Adipocyte (in vitro differentiated cells): ENCODE results near the gene BPIFA2.
"Not testable (repeated sequence)": the region's sequence is repeated elsewhere in the genome, so short reads cannot be mapped to it uniquely, and the experiment has no call there.

Experiments used
- DNase-seq: peaks from one replicate; pipeline ENCODE4 v3.0.0-alpha.2; 2015; ENCODE audit warnings: low read depth
- H3K27me3 ChIP-seq: replicated peaks from 2 replicates; pipeline ENCODE4 v1.7.0; 2013; ENCODE audit warnings: mild to moderate bottlenecking, low read length, moderate library complexity; ENCODE audit not compliant: control insufficient read depth, insufficient read depth
- H3K36me3 ChIP-seq: 2 replicates; pipeline ENCODE4 v1.7.0; 2013; ENCODE audit warnings: low read length, mild to moderate bottlenecking, moderate library complexity; ENCODE audit not compliant: control insufficient read depth, insufficient read depth, severe bottlenecking
- H3K4me1 ChIP-seq: 2 replicates; pipeline ENCODE4 v1.7.0; 2013; ENCODE audit warnings: mild to moderate bottlenecking, low read length, moderate library complexity; ENCODE audit not compliant: control insufficient read depth, insufficient read depth
- H3K4me3 ChIP-seq: 2 replicates; pipeline ENCODE4 v1.7.0; 2013; ENCODE audit warnings: mild to moderate bottlenecking, low read length, moderate library complexity
- H3K9ac ChIP-seq: 2 replicates; pipeline ENCODE4 v1.7.0; 2013; ENCODE audit warnings: mild to moderate bottlenecking, low read length, moderate library complexity
- H3K9me3 ChIP-seq: 2 replicates; pipeline ENCODE4 v1.7.0; 2013; ENCODE audit warnings: mild to moderate bottlenecking, low read length, moderate library complexity; ENCODE audit not compliant: control insufficient read depth

Gene BPIFA2

GRCh38 chr20:33178726-33179125 lies 10.8 kb downstream of the BPIFA2 start:
- Histone ChIP-seq H3K9ac (no peak overlapping the region), H3K27me3 (peaks cover 34% of the 10 kb centered on the region), H3K9me3 (peaks cover 8% of the 10 kb centered on the region), H3K4me1 (no peaks in the 10 kb centered on the region), H3K4me3 (no peak overlapping the region), H3K36me3 (no peaks in the 10 kb centered on the region)
- no peak for DNase-seq

DNA sequence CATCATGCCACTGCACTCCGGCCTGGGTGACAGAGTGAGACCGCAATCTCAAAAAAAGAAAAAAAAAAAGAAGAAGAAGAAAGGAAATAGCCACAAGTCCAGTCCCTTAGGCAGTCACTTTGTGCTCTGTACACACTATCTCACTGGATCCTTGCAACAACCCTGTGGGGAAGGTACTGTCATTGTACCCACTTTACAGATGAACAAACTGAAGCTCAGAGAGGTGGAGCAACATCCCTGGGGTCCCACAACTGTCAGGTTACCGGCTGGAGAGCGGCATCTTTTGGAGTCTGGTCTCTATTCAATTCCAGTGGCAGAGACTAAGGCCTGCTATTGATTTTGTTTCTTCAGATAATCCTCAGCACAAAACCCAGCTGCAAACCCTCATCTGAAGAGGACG lies 12.2 kb downstream of the BPIFA2 start:
- Histone ChIP-seq H3K4me3 (no peak overlapping the region), H3K27me3 (peaks cover 33% of the 10 kb centered on the region), H3K36me3 (no peaks in the 10 kb centered on the region), H3K9me3 (peaks cover 9% of the 10 kb centered on the region), H3K4me1 (no peaks in the 10 kb centered on the region), H3K9ac (no peak overlapping the region)
- no peak for DNase-seq

GRCh38 chr20:33181482-33182093 lies 13.6 kb downstream of the BPIFA2 start:
- Histone ChIP-seq H3K27me3 (peaks cover 27% of the 10 kb centered on the region), H3K36me3 (no peaks in the 10 kb centered on the region), H3K9me3 (peaks cover 9% of the 10 kb centered on the region), H3K4me1 (no peaks in the 10 kb centered on the region), H3K4me3 (no peak overlapping the region), H3K9ac (no peak overlapping the region)
- DNase-seq = no peak

GRCh38 chr20:33183312-33183711 lies 15.4 kb downstream of the BPIFA2 start:
- H3K4me1 ChIP-seq = no peaks in the 10 kb centered on the region
- no peak for DNase-seq
- H3K9ac ChIP-seq = no peak overlapping the region
- no peaks in the 10 kb centered on the region for H3K36me3 ChIP-seq
- H3K4me3 ChIP-seq = no peak overlapping the region
- H3K9me3 ChIP-seq = peaks cover 9% of the 10 kb centered on the region
- H3K27me3 ChIP-seq = peaks cover 23% of the 10 kb centered on the region

- H3K9ac ChIP-seq, H3K9me3 ChIP-seq, H3K4me1 ChIP-seq, DNase-seq, H3K36me3 ChIP-seq, H3K4me3 ChIP-seq: not testable (repeated sequence)
- H3K27me3 ChIP-seq = peaks cover 26% of the 10 kb centered on the region
Measured at GRCh38 chr20:33185031-33185590, 17.2 kb downstream of the BPIFA2 start.

DNA sequence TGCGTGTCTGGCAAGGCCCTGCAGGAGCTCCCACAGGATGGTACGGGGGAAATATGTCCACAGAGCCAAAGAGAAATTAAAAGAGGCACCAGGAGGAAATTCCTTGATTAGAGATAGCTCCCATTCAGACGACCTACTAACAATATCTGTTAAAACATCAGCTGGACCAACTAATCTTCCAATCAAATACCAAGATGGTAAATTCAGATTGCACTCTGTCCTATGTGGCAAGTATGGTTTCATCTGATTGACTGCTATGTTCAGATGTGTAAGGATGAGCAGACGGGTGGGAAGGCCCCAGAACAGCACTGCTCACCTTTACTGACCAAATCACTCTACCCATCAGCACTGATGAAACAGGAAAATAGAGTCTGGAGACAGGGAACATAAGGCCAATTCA lies 19.5 kb downstream of the BPIFA2 start:
- Histone ChIP-seq H3K4me3 (no peak overlapping the region), H3K27me3 (peaks cover 44% of the 10 kb centered on the region), H3K36me3 (no peaks in the 10 kb centered on the region), H3K9ac (no peak overlapping the region), H3K9me3 (peaks cover 9% of the 10 kb centered on the region), H3K4me1 (no peaks in the 10 kb centered on the region)
- no peak for DNase-seq

GRCh38 chr20:33188421-33188820 lies 20.5 kb downstream of the BPIFA2 start:
- peaks cover 4% of the 10 kb centered on the region for H3K9me3 ChIP-seq

GRCh38 chr20:33191484-33191883 lies 23.5 kb downstream of the BPIFA2 start:
- no peaks in the 10 kb centered on the region for H3K36me3 ChIP-seq
- H3K4me3 ChIP-seq = no peak overlapping the region
- H3K4me1 ChIP-seq = no peaks in the 10 kb centered on the region
- H3K9me3 ChIP-seq = no peaks in the 10 kb centered on the region
- H3K9ac ChIP-seq = no peak overlapping the region
- peaks cover 45% of the 10 kb centered on the region for H3K27me3 ChIP-seq
- DNase-seq = no peak

More at GRCh38 chr20:33188421-33188820, 20.5 kb downstream of the BPIFA2 start:
- no peak for DNase-seq
- Histone ChIP-seq H3K36me3 (no peaks in the 10 kb centered on the region), H3K27me3 (peaks cover 44% of the 10 kb centered on the region), H3K4me3 (no peak overlapping the region), H3K4me1 (no peaks in the 10 kb centered on the region), H3K9ac (no peak overlapping the region)

DNA sequence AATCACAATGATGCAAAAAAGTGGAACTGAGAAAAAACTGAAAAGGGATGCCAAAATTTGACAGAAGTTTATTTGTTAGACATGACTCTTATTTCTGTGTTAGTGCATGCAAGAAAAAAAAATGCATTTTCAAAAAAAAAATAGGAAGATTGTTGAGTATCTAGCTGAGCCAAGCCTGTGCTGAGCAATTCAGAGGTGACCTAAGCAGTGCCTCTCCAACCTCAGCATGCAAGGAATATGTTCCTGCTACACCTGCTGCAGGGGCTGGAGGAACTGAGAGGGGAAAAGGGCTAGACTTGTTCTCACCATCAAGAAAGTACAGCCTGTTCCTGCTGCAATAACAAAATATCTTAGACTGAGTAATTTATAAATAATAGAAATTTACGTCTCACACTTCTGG lies 24.0 kb downstream of the BPIFA2 start:
- Histone ChIP-seq H3K4me3 (no peak overlapping the region), H3K4me1 (no peaks in the 10 kb centered on the region), H3K36me3 (no peaks in the 10 kb centered on the region), H3K9ac (no peak overlapping the region), H3K9me3 (no peaks in the 10 kb centered on the region), H3K27me3 (peaks cover 45% of the 10 kb centered on the region)
- no peak for DNase-seq

- H3K4me1 ChIP-seq = no peaks in the 10 kb centered on the region
- H3K36me3 ChIP-seq = no peaks in the 10 kb centered on the region
- H3K9me3 ChIP-seq = peaks cover 2% of the 10 kb centered on the region
- no peak overlapping the region for H3K9ac ChIP-seq
- no peak for DNase-seq
- peaks cover 55% of the 10 kb centered on the region for H3K27me3 ChIP-seq
- no peak overlapping the region for H3K4me3 ChIP-seq
Measured at GRCh38 chr20:33192912-33193501, 25.0 kb downstream of the BPIFA2 start.

DNA sequence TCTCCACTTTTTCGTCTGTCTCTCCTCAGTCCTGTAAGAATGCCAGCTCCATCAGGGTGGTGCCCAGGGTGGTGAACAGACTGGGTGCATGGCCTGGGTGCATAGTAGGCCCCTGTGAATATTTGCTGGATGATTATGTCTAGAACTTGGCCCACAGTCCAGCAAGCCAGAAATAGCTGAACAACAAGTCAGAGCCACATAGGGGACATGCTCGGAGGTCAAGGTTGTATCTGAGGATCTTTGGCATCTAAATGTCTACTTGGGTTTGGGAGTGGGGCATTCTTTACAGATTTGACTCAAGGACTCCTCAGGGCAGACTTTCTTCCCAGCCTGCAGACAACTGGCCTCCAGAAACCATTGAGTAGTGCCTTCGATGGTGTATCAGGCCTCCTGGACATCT lies 31.1 kb downstream of the BPIFA2 start:
- peaks cover 50% of the 10 kb centered on the region for H3K27me3 ChIP-seq
- H3K4me1 ChIP-seq = no peaks in the 10 kb centered on the region
- no peaks in the 10 kb centered on the region for H3K36me3 ChIP-seq
- H3K4me3 ChIP-seq = no peak overlapping the region
- no peak for DNase-seq
- H3K9ac ChIP-seq = no peak overlapping the region
- peaks cover 17% of the 10 kb centered on the region for H3K9me3 ChIP-seq
